Measurements from ENCODE around the gene PRAMEF1.
"Not testable (repeated sequence)": the region's sequence is repeated elsewhere in the genome, so short reads cannot be mapped to it uniquely, and the experiment has no call there.

PRAMEF1 gene

GRCh38 chr1:12769031-12769430 lies 22.2 kb upstream of the PRAMEF1 start:
- H3K4me3 ChIP-seq (ENCODE audit: low read length): no peak overlapping the region
- TF ChIP-seq ZNF274 (IDR thresholded peaks at IDR 0.05; ENCODE audit: low read depth, low read length): no peak

- no peak for TF ChIP-seq ZNF274 (IDR thresholded peaks at IDR 0.05; ENCODE audit: low read depth, low read length)
- H3K4me3 ChIP-seq (ENCODE audit: low read length): no peak overlapping the region
Observed at GRCh38 chr1:12769976-12770505, 21.2 kb upstream of the PRAMEF1 start.

- no peak overlapping the region for H3K4me3 ChIP-seq (ENCODE audit: low read length)
- TF ChIP-seq ZNF274 (IDR thresholded peaks at IDR 0.05; ENCODE audit: low read depth, low read length): no peak
Observed at GRCh38 chr1:12770620-12771019, 20.6 kb upstream of the PRAMEF1 start.

- TF ChIP-seq ZNF274 (IDR thresholded peaks at IDR 0.05; ENCODE audit: low read depth, low read length): no peak
- H3K4me3 ChIP-seq (ENCODE audit: low read length): no peak overlapping the region
Observed at GRCh38 chr1:12771186-12771585, 20.0 kb upstream of the PRAMEF1 start.

- no peak for TF ChIP-seq ZNF274 (IDR thresholded peaks at IDR 0.05; ENCODE audit: low read depth, low read length)
- no peak overlapping the region for H3K4me3 ChIP-seq (ENCODE audit: low read length)
Observed at GRCh38 chr1:12772520-12772919, 18.7 kb upstream of the PRAMEF1 start.

GRCh38 chr1:12773438-12773837 lies 17.8 kb upstream of the PRAMEF1 start, which contains the start of gene PRAMEF12:
PRAMEF12 (plus strand) TSS chr1:12773738; CDS start chr1:12774868, 1,130 bp downstream.
- TF ChIP-seq ZNF274 (IDR thresholded peaks at IDR 0.05; ENCODE audit: low read depth, low read length): no peak
- H3K4me3 ChIP-seq (ENCODE audit: low read length): no peak within 1 kb of the TSS

- TF ChIP-seq ZNF274 (IDR thresholded peaks at IDR 0.05; ENCODE audit: low read depth, low read length): no peak
- no peak overlapping the region for H3K4me3 ChIP-seq (ENCODE audit: low read length)
Observed at GRCh38 chr1:12774801-12775345, 16.3 kb upstream of the PRAMEF1 start.

GRCh38 chr1:12775443-12775842 lies 15.8 kb upstream of the PRAMEF1 start:
- TF ChIP-seq ZNF274 (IDR thresholded peaks at IDR 0.05; ENCODE audit: low read depth, low read length): no peak
- H3K4me3 ChIP-seq (ENCODE audit: low read length): no peak overlapping the region

- TF ChIP-seq ZNF274 (IDR thresholded peaks at IDR 0.05; ENCODE audit: low read depth, low read length): no peak
- H3K4me3 ChIP-seq (ENCODE audit: low read length): no peak overlapping the region
Observed at GRCh38 chr1:12776801-12777557, 14.2 kb upstream of the PRAMEF1 start.

- no peak for TF ChIP-seq ZNF274 (IDR thresholded peaks at IDR 0.05; ENCODE audit: low read depth, low read length)
Observed at GRCh38 chr1:12778061-12778460, 13.1 kb upstream of the PRAMEF1 start.

GRCh38 chr1:12778907-12779306 lies 12.3 kb upstream of the PRAMEF1 start:
- no peak overlapping the region for H3K4me3 ChIP-seq (ENCODE audit: low read length)
- no peak for TF ChIP-seq ZNF274 (IDR thresholded peaks at IDR 0.05; ENCODE audit: low read depth, low read length)

More at GRCh38 chr1:12778061-12778460, 13.1 kb upstream of the PRAMEF1 start:
- H3K4me3 ChIP-seq (ENCODE audit: low read length): no peak overlapping the region

GRCh38 chr1:12781488-12781887 lies 9.7 kb upstream of the PRAMEF1 start:
- not testable (repeated sequence) for H3K4me3 ChIP-seq (ENCODE audit: low read length)

GRCh38 chr1:12783783-12784182 lies 7.4 kb upstream of the PRAMEF1 start:
- H3K4me3 ChIP-seq (ENCODE audit: low read length): not testable (repeated sequence)

GRCh38 chr1:12784729-12785128 lies 6.5 kb upstream of the PRAMEF1 start:
- H3K4me3 ChIP-seq (ENCODE audit: low read length): not testable (repeated sequence)

GRCh38 chr1:12798911-12799310 lies 7.7 kb downstream of the PRAMEF1 start:
- no peak for TF ChIP-seq ZNF274 (IDR thresholded peaks at IDR 0.05; ENCODE audit: low read depth, low read length)

More at GRCh38 chr1:12798911-12799310, 7.7 kb downstream of the PRAMEF1 start:
- no peak overlapping the region for H3K4me3 ChIP-seq (ENCODE audit: low read length)
